ENCODE measurements around the gene ARHGEF39.

Gene ARHGEF39

GRCh38 chr9:35657546-35658136 lies 7.4 kb downstream of the ARHGEF39 start, which contains the start of gene RMRP:
Gene RMRP, minus strand, starts transcription at chr9:35658019.
- peak within 1 kb of the TSS; percentile 79 to 88 for H3K4me3 ChIP-seq (ENCODE audit: low read depth in 1 of 2, low read length in 2 of 2)
- peak within 1 kb of the TSS; percentile 99 for H3K27ac ChIP-seq (ENCODE audit: low read length)
- H3K36me3 ChIP-seq (ENCODE audit: control insufficient read depth in 1 of 2, insufficient read depth in 2 of 2, low read length in 2 of 2): peaks cover 8 to 14% of the 10 kb centered on the region in 2 donors
- H3K9me3 ChIP-seq (ENCODE audit: control insufficient read depth in 1 of 2, low read length in 2 of 2): no peaks in the 10 kb centered on the region
- peaks cover 0 to 23% of the 10 kb centered on the region in 2 donors for H3K4me1 ChIP-seq (ENCODE audit: control insufficient read depth in 1 of 2, insufficient read depth in 2 of 2, low read length in 2 of 2)
- no peaks in the 10 kb centered on the region for H3K27me3 ChIP-seq (ENCODE audit: low read depth, low read length)

GRCh38 chr9:35656831-35657545 lies 8.0 kb downstream of the ARHGEF39 start:
- Histone ChIP-seq H3K4me1 (ENCODE audit: control insufficient read depth in 1 of 2, insufficient read depth in 2 of 2, low read length in 2 of 2) (peaks cover 0 to 18% of the 10 kb centered on the region in 2 donors), H3K36me3 (ENCODE audit: control insufficient read depth in 1 of 2, insufficient read depth in 2 of 2, low read length in 2 of 2) (peaks cover 8 to 14% of the 10 kb centered on the region in 2 donors), H3K9me3 (ENCODE audit: control insufficient read depth in 1 of 2, low read length in 2 of 2) (no peaks in the 10 kb centered on the region), H3K4me3 (ENCODE audit: low read depth in 1 of 2, low read length in 2 of 2) (peak overlapping the region; percentile 50 to 88), H3K27ac (ENCODE audit: low read length) (peak overlapping the region; percentile 99), H3K27me3 (ENCODE audit: low read depth, low read length) (no peaks in the 10 kb centered on the region)

- H3K4me3 ChIP-seq (ENCODE audit: low read depth in 1 of 2, low read length in 2 of 2): no peak overlapping the region
- H3K36me3 ChIP-seq (ENCODE audit: control insufficient read depth in 1 of 2, insufficient read depth in 2 of 2, low read length in 2 of 2): peaks cover 8 to 14% of the 10 kb centered on the region in 2 donors
- H3K4me1 ChIP-seq (ENCODE audit: control insufficient read depth in 1 of 2, insufficient read depth in 2 of 2, low read length in 2 of 2): peaks cover 0 to 18% of the 10 kb centered on the region in 2 donors
- H3K27ac ChIP-seq (ENCODE audit: low read length): no peak overlapping the region
- H3K27me3 ChIP-seq (ENCODE audit: low read depth, low read length): no peaks in the 10 kb centered on the region
- H3K9me3 ChIP-seq (ENCODE audit: control insufficient read depth in 1 of 2, low read length in 2 of 2): no peaks in the 10 kb centered on the region
Observed at GRCh38 chr9:35656348-35656747, 8.6 kb downstream of the ARHGEF39 start.

GRCh38 chr9:35653611-35654010 lies 11.4 kb downstream of the ARHGEF39 start:
- Histone ChIP-seq H3K27me3 (ENCODE audit: low read depth, low read length) (no peaks in the 10 kb centered on the region), H3K27ac (ENCODE audit: low read length) (no peak overlapping the region), H3K9me3 (ENCODE audit: control insufficient read depth in 1 of 2, low read length in 2 of 2) (no peaks in the 10 kb centered on the region), H3K36me3 (ENCODE audit: control insufficient read depth in 1 of 2, insufficient read depth in 2 of 2, low read length in 2 of 2) (peaks cover 0 to 4% of the 10 kb centered on the region in 2 donors), H3K4me3 (ENCODE audit: low read depth in 1 of 2, low read length in 2 of 2) (no peak overlapping the region), H3K4me1 (ENCODE audit: control insufficient read depth in 1 of 2, insufficient read depth in 2 of 2, low read length in 2 of 2) (peaks cover 0 to under 1% of the 10 kb centered on the region in 2 donors)

GRCh38 chr9:35652829-35653209 lies 12.2 kb downstream of the ARHGEF39 start:
- Histone ChIP-seq H3K27ac (ENCODE audit: low read length) (no peak overlapping the region), H3K9me3 (ENCODE audit: control insufficient read depth in 1 of 2, low read length in 2 of 2) (no peaks in the 10 kb centered on the region), H3K4me1 (ENCODE audit: control insufficient read depth in 1 of 2, insufficient read depth in 2 of 2, low read length in 2 of 2) (no peaks in the 10 kb centered on the region), H3K4me3 (ENCODE audit: low read depth in 1 of 2, low read length in 2 of 2) (no peak overlapping the region), H3K27me3 (ENCODE audit: low read depth, low read length) (no peaks in the 10 kb centered on the region), H3K36me3 (ENCODE audit: control insufficient read depth in 1 of 2, insufficient read depth in 2 of 2, low read length in 2 of 2) (peaks cover 0 to under 1% of the 10 kb centered on the region in 2 donors)

GRCh38 chr9:35651956-35652828 lies 12.8 kb downstream of the ARHGEF39 start:
- H3K4me3 ChIP-seq (ENCODE audit: low read depth in 1 of 2, low read length in 2 of 2): no peak overlapping the region
- no peaks in the 10 kb centered on the region for H3K9me3 ChIP-seq (ENCODE audit: control insufficient read depth in 1 of 2, low read length in 2 of 2)
- H3K36me3 ChIP-seq (ENCODE audit: control insufficient read depth in 1 of 2, insufficient read depth in 2 of 2, low read length in 2 of 2): no peaks in the 10 kb centered on the region
- no peak overlapping the region for H3K27ac ChIP-seq (ENCODE audit: low read length)
- no peaks in the 10 kb centered on the region for H3K27me3 ChIP-seq (ENCODE audit: low read depth, low read length)
- peaks cover 3 to 4% of the 10 kb centered on the region in 2 donors for H3K4me1 ChIP-seq (ENCODE audit: control insufficient read depth in 1 of 2, insufficient read depth in 2 of 2, low read length in 2 of 2)

GRCh38 chr9:35650341-35651158 lies 14.4 kb downstream of the ARHGEF39 start, which contains the start of gene SIT1:
Gene SIT1, minus strand, starts transcription at chr9:35650931. Its CDS starts 78 bp downstream, at chr9:35650853.
- Histone ChIP-seq H3K27ac (ENCODE audit: low read length) (peak within 1 kb of the TSS; percentile 31), H3K36me3 (ENCODE audit: control insufficient read depth in 1 of 2, insufficient read depth in 2 of 2, low read length in 2 of 2) (no peaks in the 10 kb centered on the region), H3K4me1 (ENCODE audit: control insufficient read depth in 1 of 2, insufficient read depth in 2 of 2, low read length in 2 of 2) (peaks cover 5 to 10% of the 10 kb centered on the region in 2 donors), H3K27me3 (ENCODE audit: low read depth, low read length) (no peaks in the 10 kb centered on the region), H3K4me3 (ENCODE audit: low read depth in 1 of 2, low read length in 2 of 2) (no peak within 1 kb of the TSS), H3K9me3 (ENCODE audit: control insufficient read depth in 1 of 2, low read length in 2 of 2) (no peaks in the 10 kb centered on the region)

- no peaks in the 10 kb centered on the region for H3K9me3 ChIP-seq (ENCODE audit: control insufficient read depth in 1 of 2, low read length in 2 of 2)
- H3K4me1 ChIP-seq (ENCODE audit: control insufficient read depth in 1 of 2, insufficient read depth in 2 of 2, low read length in 2 of 2): peaks cover 5 to 10% of the 10 kb centered on the region in 2 donors
- no peaks in the 10 kb centered on the region for H3K27me3 ChIP-seq (ENCODE audit: low read depth, low read length)
- H3K36me3 ChIP-seq (ENCODE audit: control insufficient read depth in 1 of 2, insufficient read depth in 2 of 2, low read length in 2 of 2): no peaks in the 10 kb centered on the region
- H3K4me3 ChIP-seq (ENCODE audit: low read depth in 1 of 2, low read length in 2 of 2): no peak overlapping the region
- H3K27ac ChIP-seq (ENCODE audit: low read length): peak overlapping the region; percentile 31
Observed at GRCh38 chr9:35649431-35650340, 15.3 kb downstream of the ARHGEF39 start.

- peaks cover 5 to 10% of the 10 kb centered on the region in 2 donors for H3K4me1 ChIP-seq (ENCODE audit: control insufficient read depth in 1 of 2, insufficient read depth in 2 of 2, low read length in 2 of 2)
- no peaks in the 10 kb centered on the region for H3K27me3 ChIP-seq (ENCODE audit: low read depth, low read length)
- no peaks in the 10 kb centered on the region for H3K36me3 ChIP-seq (ENCODE audit: control insufficient read depth in 1 of 2, insufficient read depth in 2 of 2, low read length in 2 of 2)
- H3K4me3 ChIP-seq (ENCODE audit: low read depth in 1 of 2, low read length in 2 of 2): peak overlapping the region; percentile 74 to 87
- H3K9me3 ChIP-seq (ENCODE audit: control insufficient read depth in 1 of 2, low read length in 2 of 2): no peaks in the 10 kb centered on the region
- peak overlapping the region; percentile 96 for H3K27ac ChIP-seq (ENCODE audit: low read length)
Observed at GRCh38 chr9:35646533-35647265, 18.3 kb downstream of the ARHGEF39 start.
